HL-60 (cell line): ENCODE measurements around the gene PKD1.

Experiments used
- DNase-seq, 2 experiments: peaks; one replicate each; pipeline ENCODE4 v3.0.0-alpha.2; 2010 to 2020; ENCODE audit warnings: low read depth in 1 of 2, low spot score in 1 of 2
- H3K27ac ChIP-seq: fragments of 250-450 bp; sonication (Bioruptor Pico); replicated peaks from 2 replicates; pipeline ENCODE4 v1.5.1; 2020; ENCODE audit warnings: mild to moderate bottlenecking, moderate library complexity
- H3K27me3 ChIP-seq: fragments of 250-450 bp; sonication (Bioruptor Pico); 2 replicates; pipeline ENCODE4 v1.5.1; 2021; ENCODE audit warnings: mild to moderate bottlenecking, moderate library complexity; ENCODE audit not compliant: insufficient read depth, poor library complexity, severe bottlenecking
- H3K4me3 ChIP-seq: replicated peaks from 2 replicates; pipeline ENCODE4 v1.5.1; 2011; ENCODE audit warnings: mild to moderate bottlenecking, control low read depth, low read length; ENCODE audit not compliant: insufficient read depth
- GABPA ChIP-seq: IDR thresholded peaks from 2 replicates; pipeline ENCODE4 v1.6.1; 2012; ENCODE audit warnings: low read depth
- POLR2AphosphoS5 ChIP-seq: IDR thresholded peaks from 2 replicates; pipeline ENCODE4 v1.6.1; 2012; ENCODE audit warnings: low read depth
- SPI1 ChIP-seq: IDR thresholded peaks from 2 replicates; pipeline ENCODE4 v1.6.1; 2012; ENCODE audit warnings: low read depth, mild to moderate bottlenecking, borderline replicate concordance
- TF ChIP-seq, protein P1 (sequence below): IDR thresholded peaks from one replicate; pipeline ENCODE4 v1.5.1; 2011; ENCODE audit warnings: low read length, control low read depth, inconsistent platforms; ENCODE audit not compliant: insufficient read depth
- TF ChIP-seq, protein P2 (sequence below): IDR thresholded peaks from 2 replicates; pipeline ENCODE4 v1.6.1; 2012; ENCODE audit warnings: low read depth; ENCODE audit not compliant: insufficient replicate concordance

Gene PKD1

DNA sequence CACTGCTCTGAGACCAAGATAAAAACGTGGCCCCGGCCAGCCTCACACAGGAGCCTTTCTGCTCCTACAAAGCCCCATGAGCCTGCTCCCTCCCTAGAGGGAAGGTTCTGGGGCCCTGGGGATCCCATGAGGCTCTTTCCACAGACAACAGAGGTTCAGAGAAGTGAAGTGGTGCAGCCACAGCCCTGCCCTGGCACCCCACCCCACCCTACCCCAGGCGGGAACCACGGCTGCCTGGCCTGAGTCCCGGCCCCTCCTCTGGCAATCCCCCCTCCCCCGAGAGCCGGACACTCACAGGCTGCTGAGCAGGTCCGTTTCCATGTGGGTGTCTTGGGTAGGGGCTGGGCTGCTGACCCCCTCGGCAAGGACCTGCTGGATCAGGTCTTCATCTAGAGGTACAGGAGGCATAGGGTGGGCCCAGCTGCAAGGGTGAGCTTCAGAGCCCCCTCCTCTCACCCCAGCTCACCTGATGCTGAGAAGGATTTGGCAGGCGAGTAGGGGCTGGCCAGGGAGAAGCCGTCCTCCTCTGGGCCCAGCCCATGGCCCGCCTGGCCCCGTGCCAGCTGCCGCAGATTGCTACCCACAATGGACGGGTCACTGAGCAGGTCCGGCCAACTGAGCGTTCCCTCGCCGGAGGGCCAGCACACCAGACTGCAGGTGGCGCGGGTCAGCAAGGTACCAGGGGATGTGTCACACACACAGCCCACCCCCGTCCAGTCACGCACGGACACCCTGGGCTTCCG, 38.7 kb downstream of the PKD1 start:
- Histone ChIP-seq H3K27me3 (no peaks in the 10 kb centered on the region), H3K27ac (no peak overlapping the region), H3K4me3 (no peak overlapping the region)
- DNase-seq: no peak
- TF ChIP-seq, protein P1, sequence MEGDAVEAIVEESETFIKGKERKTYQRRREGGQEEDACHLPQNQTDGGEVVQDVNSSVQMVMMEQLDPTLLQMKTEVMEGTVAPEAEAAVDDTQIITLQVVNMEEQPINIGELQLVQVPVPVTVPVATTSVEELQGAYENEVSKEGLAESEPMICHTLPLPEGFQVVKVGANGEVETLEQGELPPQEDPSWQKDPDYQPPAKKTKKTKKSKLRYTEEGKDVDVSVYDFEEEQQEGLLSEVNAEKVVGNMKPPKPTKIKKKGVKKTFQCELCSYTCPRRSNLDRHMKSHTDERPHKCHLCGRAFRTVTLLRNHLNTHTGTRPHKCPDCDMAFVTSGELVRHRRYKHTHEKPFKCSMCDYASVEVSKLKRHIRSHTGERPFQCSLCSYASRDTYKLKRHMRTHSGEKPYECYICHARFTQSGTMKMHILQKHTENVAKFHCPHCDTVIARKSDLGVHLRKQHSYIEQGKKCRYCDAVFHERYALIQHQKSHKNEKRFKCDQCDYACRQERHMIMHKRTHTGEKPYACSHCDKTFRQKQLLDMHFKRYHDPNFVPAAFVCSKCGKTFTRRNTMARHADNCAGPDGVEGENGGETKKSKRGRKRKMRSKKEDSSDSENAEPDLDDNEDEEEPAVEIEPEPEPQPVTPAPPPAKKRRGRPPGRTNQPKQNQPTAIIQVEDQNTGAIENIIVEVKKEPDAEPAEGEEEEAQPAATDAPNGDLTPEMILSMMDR: no peak
- no peak for TF ChIP-seq GABPA
- TF ChIP-seq, protein P2, sequence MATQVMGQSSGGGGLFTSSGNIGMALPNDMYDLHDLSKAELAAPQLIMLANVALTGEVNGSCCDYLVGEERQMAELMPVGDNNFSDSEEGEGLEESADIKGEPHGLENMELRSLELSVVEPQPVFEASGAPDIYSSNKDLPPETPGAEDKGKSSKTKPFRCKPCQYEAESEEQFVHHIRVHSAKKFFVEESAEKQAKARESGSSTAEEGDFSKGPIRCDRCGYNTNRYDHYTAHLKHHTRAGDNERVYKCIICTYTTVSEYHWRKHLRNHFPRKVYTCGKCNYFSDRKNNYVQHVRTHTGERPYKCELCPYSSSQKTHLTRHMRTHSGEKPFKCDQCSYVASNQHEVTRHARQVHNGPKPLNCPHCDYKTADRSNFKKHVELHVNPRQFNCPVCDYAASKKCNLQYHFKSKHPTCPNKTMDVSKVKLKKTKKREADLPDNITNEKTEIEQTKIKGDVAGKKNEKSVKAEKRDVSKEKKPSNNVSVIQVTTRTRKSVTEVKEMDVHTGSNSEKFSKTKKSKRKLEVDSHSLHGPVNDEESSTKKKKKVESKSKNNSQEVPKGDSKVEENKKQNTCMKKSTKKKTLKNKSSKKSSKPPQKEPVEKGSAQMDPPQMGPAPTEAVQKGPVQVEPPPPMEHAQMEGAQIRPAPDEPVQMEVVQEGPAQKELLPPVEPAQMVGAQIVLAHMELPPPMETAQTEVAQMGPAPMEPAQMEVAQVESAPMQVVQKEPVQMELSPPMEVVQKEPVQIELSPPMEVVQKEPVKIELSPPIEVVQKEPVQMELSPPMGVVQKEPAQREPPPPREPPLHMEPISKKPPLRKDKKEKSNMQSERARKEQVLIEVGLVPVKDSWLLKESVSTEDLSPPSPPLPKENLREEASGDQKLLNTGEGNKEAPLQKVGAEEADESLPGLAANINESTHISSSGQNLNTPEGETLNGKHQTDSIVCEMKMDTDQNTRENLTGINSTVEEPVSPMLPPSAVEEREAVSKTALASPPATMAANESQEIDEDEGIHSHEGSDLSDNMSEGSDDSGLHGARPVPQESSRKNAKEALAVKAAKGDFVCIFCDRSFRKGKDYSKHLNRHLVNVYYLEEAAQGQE: no peak
- TF ChIP-seq SPI1: no peak
- TF ChIP-seq POLR2AphosphoS5: no peak

DNA sequence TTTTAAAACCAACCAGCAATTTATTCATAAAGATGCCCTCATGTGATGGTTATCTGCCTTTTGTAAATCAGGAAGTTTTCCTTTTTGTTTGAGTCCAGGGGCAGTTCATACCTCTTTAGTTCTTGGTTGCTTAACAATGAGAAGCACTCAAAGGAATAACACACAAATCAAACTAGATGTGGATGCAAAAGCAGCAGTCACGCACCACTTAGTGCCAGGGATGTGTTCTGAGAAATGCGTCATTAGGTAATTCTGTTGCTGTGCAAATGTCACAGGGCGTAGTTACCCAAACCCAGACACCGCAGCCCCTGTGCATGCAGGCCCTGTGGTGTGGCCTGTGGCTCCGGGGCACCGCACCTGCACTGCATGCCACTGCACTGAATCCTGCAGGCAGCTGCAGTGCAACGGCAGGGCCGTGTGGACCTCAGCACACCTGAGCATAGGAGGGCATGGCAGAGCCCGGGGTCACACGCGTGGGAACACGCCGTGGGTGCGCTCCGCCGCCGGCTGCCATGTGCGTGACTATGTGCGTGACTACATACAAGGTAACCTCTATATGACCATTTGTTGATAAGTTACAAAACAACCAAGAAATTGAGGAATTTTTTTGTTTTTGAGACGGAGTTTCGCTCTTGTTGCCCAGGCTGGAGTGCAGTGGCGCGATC, 39.6 kb downstream of the PKD1 start:
- Histone ChIP-seq H3K4me3 (no peak overlapping the region), H3K27me3 (no peaks in the 10 kb centered on the region), H3K27ac (no peak overlapping the region)
- no peak for DNase-seq
- TF ChIP-seq, protein P1: no peak
- TF ChIP-seq POLR2AphosphoS5: no peak
- TF ChIP-seq, protein P2: no peak
- TF ChIP-seq SPI1: no peak
- no peak for TF ChIP-seq GABPA

DNA sequence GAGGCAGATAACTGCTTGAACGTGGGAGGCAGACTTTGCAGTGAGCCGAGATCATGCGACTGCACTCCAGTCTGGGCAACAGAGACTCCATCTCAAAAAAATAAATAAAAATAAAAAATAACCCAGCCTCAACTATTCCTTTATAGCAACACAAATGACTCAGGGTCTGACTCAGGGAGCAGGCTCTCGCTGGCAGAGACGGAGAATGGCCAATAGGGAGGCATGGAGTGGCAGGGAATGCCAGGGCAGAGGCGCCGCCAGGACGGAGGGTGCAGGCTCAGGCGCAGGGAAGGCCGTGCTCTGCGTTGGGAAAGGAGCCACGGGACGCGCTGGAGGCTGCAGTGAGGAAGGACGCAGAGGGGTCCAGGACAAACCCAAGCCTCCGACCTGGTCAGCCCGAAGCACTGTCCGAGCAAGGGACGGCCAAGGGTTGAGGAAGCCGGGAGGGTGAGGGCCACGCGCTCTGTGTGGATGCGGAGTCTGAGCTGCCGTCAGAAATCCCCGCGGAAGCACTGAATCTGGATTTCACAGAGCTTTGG, 40.3 kb downstream of the PKD1 start:
- TF ChIP-seq, protein P1: no peak
- H3K27ac ChIP-seq: no peak overlapping the region
- H3K27me3 ChIP-seq: no peaks in the 10 kb centered on the region
- H3K4me3 ChIP-seq: no peak overlapping the region
- DNase-seq: no peak
